HEK293 (cell line): ENCODE data around the gene SMARCD1.

Experiments used
- CTCF ChIA-PET: fragments of 350-600 bp; formaldehyde crosslinking; extraction: SDS; loops from one replicate; lab custom pipeline; 2021; ENCODE audit warnings: antibody characterized with exemption; lab: Yijun Ruan, JAX
- POLR2A ChIA-PET: fragments of 300-600 bp; formaldehyde crosslinking; extraction: SDS; loops from one replicate; lab custom pipeline; 2020; ENCODE audit warnings: antibody characterized with exemption, inconsistent platforms; lab: Yijun Ruan, JAX
- H3K27ac ChIP-seq: fragments of 200-500 bp; sonication (Bioruptor generic); 2 replicates; pipeline ENCODE4 v1.5.1; 2014; ENCODE audit warnings: low read depth, low read length, control low read depth, inconsistent platforms; ENCODE audit errors: extremely low read depth
- H3K36me3 ChIP-seq, 2 experiments: fragments of 200-500 bp in 1 of 2; sonication (Bioruptor generic) in 1 of 2; 1 replicate in 1 of 2; 2 replicates in 1 of 2; pipeline ENCODE4 v1.5.1; 2014 to 2017; ENCODE audit warnings: inconsistent platforms in 2 of 2, low read length in 2 of 2; ENCODE audit not compliant: control insufficient read depth in 2 of 2, insufficient read depth in 1 of 2
- H3K4me1 ChIP-seq: fragments of 200-500 bp; sonication (Bioruptor generic); 2 replicates; pipeline ENCODE4 v1.5.1; 2014; ENCODE audit warnings: mild to moderate bottlenecking, low read length, inconsistent platforms; ENCODE audit not compliant: control insufficient read depth, insufficient read depth
- H3K4me3 ChIP-seq: 2 replicates; pipeline ENCODE4 v1.5.1; 2011; ENCODE audit warnings: low read depth, mild to moderate bottlenecking, control low read depth, low read length, moderate library complexity
- H3K9me3 ChIP-seq: fragments of 200-500 bp; sonication (Bioruptor generic); 2 replicates; pipeline ENCODE4 v1.5.1; 2014; ENCODE audit warnings: low read depth, low read length, inconsistent platforms; ENCODE audit not compliant: control insufficient read depth, insufficient read depth
- BCL11B ChIP-seq: fragments of 450-650 bp; formaldehyde crosslinking; IDR thresholded peaks from 2 replicates; pipeline ENCODE4 v1.5.1; 2016; ENCODE audit warnings: low read depth, missing biosample characterization, missing genetic modification characterization
- EGR2 ChIP-seq: fragments of 450-650 bp; formaldehyde crosslinking; IDR thresholded peaks from 2 replicates; pipeline ENCODE4 v1.5.1; 2016; ENCODE audit warnings: low read depth, missing biosample characterization, missing genetic modification characterization
- INSM2 ChIP-seq: fragments of 450-650 bp; formaldehyde crosslinking; IDR thresholded peaks from 2 replicates; pipeline ENCODE4 v1.5.1; 2016; ENCODE audit warnings: missing biosample characterization, missing genetic modification characterization
- KLF16 ChIP-seq: fragments of 450-650 bp; formaldehyde crosslinking; IDR thresholded peaks from 2 replicates; pipeline ENCODE4 v1.5.1; 2017; ENCODE audit warnings: missing biosample characterization, missing genetic modification characterization
- MYNN ChIP-seq: fragments of 450-650 bp; formaldehyde crosslinking; IDR thresholded peaks from 2 replicates; pipeline ENCODE4 v1.5.1; 2016; ENCODE audit warnings: missing biosample characterization, missing genetic modification characterization, borderline replicate concordance
- PRDM1 ChIP-seq: fragments of 450-650 bp; formaldehyde crosslinking; IDR thresholded peaks from 2 replicates; pipeline ENCODE4; 2016; ENCODE audit warnings: missing biosample characterization, missing genetic modification characterization
- ZBTB6 ChIP-seq: fragments of 450-650 bp; formaldehyde crosslinking; IDR thresholded peaks from 2 replicates; pipeline ENCODE4 v1.5.1; 2017; ENCODE audit warnings: missing biosample characterization, missing genetic modification characterization
- ZBTB7A ChIP-seq: fragments of 450-650 bp; formaldehyde crosslinking; IDR thresholded peaks from 2 replicates; pipeline ENCODE4 v1.5.1; 2016; ENCODE audit warnings: low read depth, missing biosample characterization, missing genetic modification characterization
- ZEB2 ChIP-seq: fragments of 450-650 bp; formaldehyde crosslinking; IDR thresholded peaks from 2 replicates; pipeline ENCODE4 v1.5.1; 2016; ENCODE audit warnings: missing biosample characterization, missing genetic modification characterization
- ZFHX2 ChIP-seq: fragments of 450-650 bp; formaldehyde crosslinking; conservative IDR thresholded peaks from 2 replicates; pipeline ENCODE4 v1.5.1; 2016; ENCODE audit warnings: missing biosample characterization, missing genetic modification characterization
- ZNF112 ChIP-seq: fragments of 450-650 bp; formaldehyde crosslinking; IDR thresholded peaks from 2 replicates; pipeline ENCODE4 v1.5.0; 2017; ENCODE audit warnings: missing biosample characterization, missing genetic modification characterization
- ZNF239 ChIP-seq: fragments of 450-650 bp; formaldehyde crosslinking; IDR thresholded peaks from 2 replicates; pipeline ENCODE4 v1.5.1; 2016; ENCODE audit warnings: missing biosample characterization, missing genetic modification characterization
- ZNF248 ChIP-seq: fragments of 450-650 bp; formaldehyde crosslinking; IDR thresholded peaks from 2 replicates; pipeline ENCODE4 v1.5.1; 2017; ENCODE audit warnings: missing biosample characterization, missing genetic modification characterization
- ZNF280C ChIP-seq: fragments of 450-650 bp; formaldehyde crosslinking; IDR thresholded peaks from 2 replicates; pipeline ENCODE4 v1.5.1; 2016; ENCODE audit warnings: missing biosample characterization, missing genetic modification characterization
- ZNF280D ChIP-seq: fragments of 450-650 bp; formaldehyde crosslinking; IDR thresholded peaks from 2 replicates; pipeline ENCODE4 v1.5.1; 2016; ENCODE audit warnings: missing biosample characterization, missing genetic modification characterization
- ZNF311 ChIP-seq: fragments of 450-650 bp; formaldehyde crosslinking; IDR thresholded peaks from 2 replicates; pipeline ENCODE4 v1.5.1; 2017; ENCODE audit warnings: missing biosample characterization, missing genetic modification characterization, borderline replicate concordance
- ZNF416 ChIP-seq: fragments of 450-650 bp; formaldehyde crosslinking; IDR thresholded peaks from 2 replicates; pipeline ENCODE4 v1.5.1; 2016; ENCODE audit warnings: missing biosample characterization, missing genetic modification characterization
- ZNF426 ChIP-seq: fragments of 450-650 bp; formaldehyde crosslinking; IDR thresholded peaks from 2 replicates; pipeline ENCODE4 v1.5.1; 2017; ENCODE audit warnings: missing biosample characterization, missing genetic modification characterization, mild to moderate bottlenecking, inconsistent platforms, moderate library complexity
- ZNF555 ChIP-seq: fragments of 450-650 bp; formaldehyde crosslinking; conservative IDR thresholded peaks from 2 replicates; pipeline ENCODE4 v1.5.1; 2017; ENCODE audit warnings: missing biosample characterization, mild to moderate bottlenecking, missing genetic modification characterization, inconsistent platforms
- ZNF621 ChIP-seq: fragments of 450-650 bp; formaldehyde crosslinking; IDR thresholded peaks from 2 replicates; pipeline ENCODE4 v1.5.1; 2017; ENCODE audit warnings: missing biosample characterization, missing genetic modification characterization
- ZNF624 ChIP-seq: fragments of 450-650 bp; formaldehyde crosslinking; IDR thresholded peaks from 2 replicates; pipeline ENCODE4 v1.5.1; 2017; ENCODE audit warnings: missing biosample characterization, missing genetic modification characterization
- ZNF660 ChIP-seq: fragments of 450-650 bp; IDR thresholded peaks from 2 replicates; pipeline ENCODE4 v1.5.1; 2018; ENCODE audit warnings: missing biosample characterization, mild to moderate bottlenecking, missing genetic modification characterization
- ZNF664 ChIP-seq: fragments of 450-650 bp; formaldehyde crosslinking; IDR thresholded peaks from 2 replicates; pipeline ENCODE4 v1.5.1; 2016; ENCODE audit warnings: missing biosample characterization, missing genetic modification characterization
- ZNF701 ChIP-seq: fragments of 450-650 bp; formaldehyde crosslinking; IDR thresholded peaks from 2 replicates; pipeline ENCODE4 v1.5.1; 2016; ENCODE audit warnings: missing biosample characterization, missing genetic modification characterization
- ZNF76 ChIP-seq: fragments of 450-650 bp; formaldehyde crosslinking; IDR thresholded peaks from 2 replicates; pipeline ENCODE4; 2016; ENCODE audit warnings: low read depth, missing biosample characterization, missing genetic modification characterization, borderline replicate concordance
- ZSCAN23 ChIP-seq: fragments of 450-650 bp; formaldehyde crosslinking; IDR thresholded peaks from 2 replicates; pipeline ENCODE4 v1.5.1; 2016; ENCODE audit warnings: missing biosample characterization, missing genetic modification characterization

SMARCD1 gene

GRCh38 chr12:50042693-50043092, 42.4 kb upstream of the SMARCD1 start:
- no peak overlapping the region for H3K4me3 ChIP-seq
- H3K36me3 ChIP-seq, result no peaks in the 10 kb centered on the region
- CTCF ChIA-PET, result interaction anchor here (1.0 to 3.3 kb wide), 4 partner anchors 12 to 75 kb away, joined by 3 to 19 read pairs (median 11); no protein-coding TSS in a partner anchor
- TF ChIP-seq ZNF701 (tag by site-specific recombination), result no peak
- TF ChIP-seq ZNF664 (tag by site-specific recombination), result no peak
- no peak for TF ChIP-seq ZNF239
- peak; percentile 85 for TF ChIP-seq EGR2 (tag by site-specific recombination)
- TF ChIP-seq ZFHX2 (tag by site-specific recombination), result peak; percentile 79
- TF ChIP-seq BCL11B, result no peak
- TF ChIP-seq ZBTB6, result no peak
- TF ChIP-seq, all 188 proteins: peak for 2
- Histone ChIP-seq H3K9me3 (no peaks in the 10 kb centered on the region), H3K4me1 (no peaks in the 10 kb centered on the region), H3K27ac (no peak overlapping the region)
- POLR2A ChIA-PET, result no interaction called here

GRCh38 chr12:50043308-50043707, 41.8 kb upstream of the SMARCD1 start:
- ChIA-PET CTCF (interaction anchor here (0.6 to 3.3 kb wide), 7 partner anchors 12 to 177 kb away, joined by 3 to 19 read pairs (median 4); no protein-coding TSS in a partner anchor), POLR2A (no interaction called here)
- no peaks in the 10 kb centered on the region for H3K4me1 ChIP-seq
- no peak overlapping the region for H3K4me3 ChIP-seq
- no peaks in the 10 kb centered on the region for H3K9me3 ChIP-seq
- H3K27ac ChIP-seq, result no peak overlapping the region
- no peaks in the 10 kb centered on the region for H3K36me3 ChIP-seq
- TF ChIP-seq MYNN (tag by site-specific recombination) (no peak), ZNF280C (tag by site-specific recombination) (no peak), ZNF311 (tag by site-specific recombination) (no peak), ZNF112 (tag by site-specific recombination) (no peak), ZNF624 (tag by site-specific recombination) (no peak), ZNF621 (tag by site-specific recombination) (no peak), ZNF555 (no peak), ZNF416 (no peak), ZBTB7A (tag by site-specific recombination) (no peak), ZNF76 (tag by site-specific recombination) (no peak), ZNF426 (tag by site-specific recombination) (no peak), ZEB2 (tag by site-specific recombination) (no peak), ZNF660 (no peak), ZNF248 (tag by site-specific recombination) (no peak), KLF16 (tag by site-specific recombination) (no peak), ZNF280D (tag by site-specific recombination) (no peak), INSM2 (tag by site-specific recombination) (no peak), ZSCAN23 (tag by site-specific recombination) (no peak), PRDM1 (tag by site-specific recombination) (no peak)
